HepG2 (cell line): Measurements from ENCODE around the gene ZDHHC6. TPM values are rescaled to one million over a fixed set of nuclear protein-coding genes. Genes with fewer than 3 reads are reported as not detected.

Source experiments
- ARNT ChIP-seq: fragments of 450-650 bp; IDR thresholded peaks from 2 replicates; pipeline ENCODE4 v1.6.1; 2017
- ARNTL ChIP-seq: sonication (generic); formaldehyde crosslinking; IDR thresholded peaks from 2 replicates; pipeline ENCODE4 v1.4.0; 2020; ENCODE audit warnings: mild to moderate bottlenecking, missing genetic modification reagents
- ATAD3A ChIP-seq: sonication (generic); formaldehyde crosslinking; IDR thresholded peaks from 2 replicates; pipeline ENCODE4 v1.4.0; 2020; ENCODE audit warnings: missing genetic modification reagents
- BCLAF1 ChIP-seq: fragments of 450-650 bp; IDR thresholded peaks from 2 replicates; pipeline ENCODE4 v1.6.1; 2017; ENCODE audit warnings: mild to moderate bottlenecking
- DMAP1 ChIP-seq: IDR thresholded peaks from 2 replicates; pipeline ENCODE4 v1.6.1; 2016
- EHMT2 ChIP-seq: fragments of 200-600 bp; sonication (generic); IDR thresholded peaks from 2 replicates; pipeline ENCODE4 v1.7.0; 2017; ENCODE audit warnings: antibody characterized with exemption, low read depth, low read length, borderline replicate concordance
- GATAD2A ChIP-seq: IDR thresholded peaks from 2 replicates; pipeline ENCODE4 v1.6.1; 2016
- GTF3A ChIP-seq: sonication (generic); formaldehyde crosslinking; conservative IDR thresholded peaks from 2 replicates; pipeline ENCODE4 v1.4.0; 2020; ENCODE audit warnings: mild to moderate bottlenecking, missing genetic modification reagents
- HDAC1 ChIP-seq: sonication (generic); formaldehyde crosslinking; IDR thresholded peaks from 2 replicates; pipeline ENCODE4 v1.5.1; 2020; ENCODE audit warnings: mild to moderate bottlenecking, missing genetic modification reagents
- HMGA1 ChIP-seq: sonication (generic); formaldehyde crosslinking; conservative IDR thresholded peaks from 2 replicates; pipeline ENCODE4 v1.4.0; 2020; ENCODE audit warnings: missing genetic modification reagents
- HNF4A ChIP-seq: sonication (generic); formaldehyde crosslinking; IDR thresholded peaks from 2 replicates; pipeline ENCODE4 v1.4.0; 2020; ENCODE audit warnings: missing genetic modification reagents
- KAT8 ChIP-seq: IDR thresholded peaks from 2 replicates; pipeline ENCODE4 v1.6.1; 2016; ENCODE audit warnings: missing genetic modification reagents, missing compliant biosample characterization
- KDM2A ChIP-seq: sonication (generic); formaldehyde crosslinking; IDR thresholded peaks from 2 replicates; pipeline ENCODE4 v1.4.0; 2020; ENCODE audit warnings: low read depth, missing genetic modification reagents, borderline replicate concordance
- MAX ChIP-seq: IDR thresholded peaks from 2 replicates; pipeline ENCODE4 v1.6.1; 2012; ENCODE audit warnings: inconsistent platforms
- MED13 ChIP-seq: sonication (generic); formaldehyde crosslinking; IDR thresholded peaks from 2 replicates; pipeline ENCODE4 v1.5.0; 2020; ENCODE audit warnings: missing genetic modification reagents
- MIXL1 ChIP-seq: IDR thresholded peaks from 2 replicates; pipeline ENCODE4 v1.6.1; 2016
- NBN ChIP-seq: fragments of 450-650 bp; conservative IDR thresholded peaks from 2 replicates; pipeline ENCODE4 v1.6.1; 2017
- NR2C2 ChIP-seq: sonication (generic); formaldehyde crosslinking; IDR thresholded peaks from 2 replicates; pipeline ENCODE4 v1.4.0; 2020; ENCODE audit warnings: missing genetic modification reagents, mild to moderate bottlenecking, moderate library complexity, borderline replicate concordance
- RFX5 ChIP-seq: IDR thresholded peaks from 2 replicates; pipeline ENCODE4 v1.6.1; 2011; ENCODE audit warnings: low read depth, low read length, improper control_type of control experiment
- SP5 ChIP-seq: IDR thresholded peaks from 2 replicates; pipeline ENCODE4 v1.6.1; 2016; ENCODE audit warnings: low read depth, borderline replicate concordance
- THAP11 ChIP-seq: IDR thresholded peaks from 2 replicates; pipeline ENCODE4 v1.6.1; 2016; ENCODE audit warnings: missing biosample characterization, missing genetic modification reagents
- TOPORS ChIP-seq: sonication (generic); formaldehyde crosslinking; IDR thresholded peaks from 2 replicates; pipeline ENCODE4 v1.8.0; 2023; ENCODE audit warnings: mild to moderate bottlenecking, missing genetic modification reagents
- XRCC5 ChIP-seq: fragments of 200-400 bp; formaldehyde crosslinking; optimal IDR thresholded peaks from 2 replicates; pipeline ENCODE3; 2017; ENCODE audit warnings: mild to moderate bottlenecking, low read length
- ZNF331 ChIP-seq: sonication (generic); formaldehyde crosslinking; IDR thresholded peaks from 2 replicates; pipeline ENCODE4 v1.4.0; 2020; ENCODE audit warnings: missing genetic modification reagents
- ZNF432 ChIP-seq: sonication (generic); formaldehyde crosslinking; IDR thresholded peaks from 2 replicates; pipeline ENCODE4 v1.5.0; 2020; ENCODE audit warnings: missing genetic modification reagents, mild to moderate bottlenecking, borderline replicate concordance
- ZNF562 ChIP-seq: sonication (generic); formaldehyde crosslinking; IDR thresholded peaks from 2 replicates; pipeline ENCODE4 v1.8.0; 2022; ENCODE audit warnings: missing genetic modification reagents, borderline replicate concordance
- ZNF619 ChIP-seq: sonication (generic); formaldehyde crosslinking; IDR thresholded peaks from 2 replicates; pipeline ENCODE4 v1.4.0; 2020; ENCODE audit warnings: mild to moderate bottlenecking, missing genetic modification reagents
- ZNF724P ChIP-seq: sonication (generic); formaldehyde crosslinking; IDR thresholded peaks from 2 replicates; pipeline ENCODE4 v1.8.0; 2022; ENCODE audit warnings: missing genetic modification reagents, borderline replicate concordance
- ZNF749 ChIP-seq: sonication (generic); formaldehyde crosslinking; IDR thresholded peaks from 2 replicates; pipeline ENCODE4 v1.8.0; 2022; ENCODE audit warnings: mild to moderate bottlenecking, missing genetic modification reagents, moderate library complexity, borderline replicate concordance
- ZNF792 ChIP-seq: IDR thresholded peaks from 2 replicates; pipeline ENCODE4 v1.6.1; 2016
- polyA plus RNA-seq, 8 experiments: library from polyadenylated mRNA; depleted of rRNA in 3 of 8; stranded (reverse) in 7 of 8; unstranded in 1 of 8; fragments of >200 nt; fragmentation: Illumina TruSeq in 4 of 8; extraction: Trizol in 4 of 8; gene quantifications; 2 replicates each; pipeline versions ENCODE4 v1.2.1 to v1.2.3, GENCODE V29; 2011 to 2016; ENCODE audit warnings: low read depth in 4 of 8, missing spikeins in 1 of 8, mixed read lengths in 1 of 8; ENCODE audit not compliant: insufficient read depth in 1 of 8
- total RNA-seq, 5 experiments: library from RNA; depleted of rRNA; stranded (reverse); fragments of >200 nt; fragmentation: Illumina TruSeq; extraction: Trizol; gene quantifications; 2 replicates each; pipeline ENCODE4 v1.2.3, GENCODE V29; 2016; ENCODE audit warnings: low read depth in 1 of 5
- TF ChIP-seq, protein P1 (sequence below): sonication (generic); formaldehyde crosslinking; IDR thresholded peaks from 2 replicates; pipeline ENCODE4 v1.8.1; 2023; ENCODE audit warnings: mild to moderate bottlenecking, missing genetic modification reagents

Gene ZDHHC6
- total and polyA plus RNA-seq, 2 of the 13 experiments (the other 11 are each of a cell fraction or from before 2014, with no cell fraction given), result 20.9 to 49.4 TPM

GRCh38 chr10:112394475-112394875, 52.2 kb downstream of the ZDHHC6 start (continued):
- TF ChIP-seq, protein P1, sequence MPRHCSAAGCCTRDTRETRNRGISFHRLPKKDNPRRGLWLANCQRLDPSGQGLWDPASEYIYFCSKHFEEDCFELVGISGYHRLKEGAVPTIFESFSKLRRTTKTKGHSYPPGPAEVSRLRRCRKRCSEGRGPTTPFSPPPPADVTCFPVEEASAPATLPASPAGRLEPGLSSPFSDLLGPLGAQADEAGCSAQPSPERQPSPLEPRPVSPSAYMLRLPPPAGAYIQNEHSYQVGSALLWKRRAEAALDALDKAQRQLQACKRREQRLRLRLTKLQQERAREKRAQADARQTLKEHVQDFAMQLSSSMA, result no peak
- TF ChIP-seq ZNF792 (no peak; the same call in 1 of the 2 replicates), MED13 (CRISPR knock-in tag) (0 out of 2 replicates have a peak, but pooled peaks have one; percentile 26), THAP11 (CRISPR knock-in tag) (peak; percentile 65), ZNF749 (0 out of 2 replicates have a peak, but pooled peaks have one; percentile 26), DMAP1 (peak; percentile 52; the same call in 1 of the 2 replicates), MIXL1 (CRISPR knock-in tag) (peak; percentile 88), ARNT (no peak), GTF3A (CRISPR knock-in tag) (no peak), KDM2A (CRISPR knock-in tag) (peak; percentile 20; the same call in 1 of the 2 replicates), GATAD2A (CRISPR knock-in tag) (peak; percentile 96), HNF4A (CRISPR knock-in tag) (peak; percentile 84), XRCC5 (peak; percentile 74), ATAD3A (no peak), NBN (no peak), KAT8 (CRISPR knock-in tag) (peak; percentile 70; the same call in 1 of the 2 replicates), SP5 (CRISPR knock-in tag) (peak; percentile 94), TOPORS (CRISPR knock-in tag) (0 out of 2 replicates have a peak, but pooled peaks have one; percentile 60), HMGA1 (CRISPR knock-in tag) (no peak), ZNF562 (no peak), EHMT2 (no peak), RFX5 (no peak), ZNF724P (CRISPR knock-in tag) (no peak), NR2C2 (CRISPR knock-in tag) (peak; percentile 18; the same call in 1 of the 2 replicates), ZNF432 (CRISPR knock-in tag) (no peak), MAX (peak; percentile 79), ARNTL (CRISPR knock-in tag) (peak; percentile 72; the same call in 1 of the 2 replicates), ZNF331 (CRISPR knock-in tag) (peak; percentile 91), BCLAF1 (no peak), ZNF619 (no peak), HDAC1 (CRISPR knock-in tag) (peak; percentile 74)
